CD14-positive monocyte (primary cell): ENCODE data around the gene TNFRSF13B. TPM values are rescaled to one million over a fixed set of nuclear protein-coding genes. Genes with fewer than 3 reads are reported as not detected.
A peak's percentile ranks its signal among the peaks of the same experiment; 100 is the strongest.

Experiments
- DNase-seq, 3 donors: peaks; one replicate each; pipeline ENCODE4 v3.0.0-alpha.2; 2011 to 2022
- H2AFZ ChIP-seq: 2 replicates; pipeline ENCODE4 v1.6.0; 2012; ENCODE audit warnings: mild to moderate bottlenecking, low read depth, low read length, inconsistent platforms; ENCODE audit not compliant: insufficient read depth, poor library complexity, severe bottlenecking
- H3K27ac ChIP-seq, 2 donors: 1 replicate in 1 of 2; 2 replicates in 1 of 2; pipeline ENCODE4 v1.5.1; 2012 to 2013; ENCODE audit warnings: low read length in 2 of 2, control low read depth in 1 of 2, inconsistent platforms in 1 of 2, low read depth in 1 of 2, mild to moderate bottlenecking in 1 of 2
- H3K27me3 ChIP-seq, 2 donors: one replicate each; pipeline versions ENCODE4 v1.6.0 to v1.6.1; 2011 to 2013; ENCODE audit warnings: low read length in 2 of 2; ENCODE audit not compliant: control insufficient read depth in 2 of 2, insufficient read depth in 2 of 2
- H3K36me3 ChIP-seq, 2 donors: replicated peaks in 1 of 2; 1 replicate in 1 of 2; 2 replicates in 1 of 2; pipeline versions ENCODE4 v1.5.1 to v1.6.1; 2012 to 2013; ENCODE audit warnings: low read length in 2 of 2, control low read depth in 1 of 2, inconsistent platforms in 1 of 2, mild to moderate bottlenecking in 1 of 2; ENCODE audit not compliant: insufficient read depth in 2 of 2, control insufficient read depth in 1 of 2
- H3K4me1 ChIP-seq, 2 donors: 1 replicate in 1 of 2; 2 replicates in 1 of 2; pipeline versions ENCODE4 v1.5.1 to v1.6.1; 2012 to 2013; ENCODE audit warnings: low read length in 2 of 2, control low read depth in 1 of 2, inconsistent platforms in 1 of 2, mild to moderate bottlenecking in 1 of 2, moderate library complexity in 1 of 2; ENCODE audit not compliant: insufficient read depth in 2 of 2, control insufficient read depth in 1 of 2
- H3K4me2 ChIP-seq: replicated peaks from 2 replicates; pipeline ENCODE3; 2012; ENCODE audit warnings: low read length, moderate library complexity, mild to moderate bottlenecking; ENCODE audit not compliant: poor library complexity, severe bottlenecking; ENCODE audit errors: extremely low read depth
- H3K4me3 ChIP-seq, 3 experiments: fragments of 200-600 bp in 1 of 3; sonication (generic) in 1 of 3; replicated peaks in 1 of 3; 1 replicate in 2 of 3; 2 replicates in 1 of 3; pipeline ENCODE4 v1.5.1; 2011 to 2013; ENCODE audit warnings: low read length in 3 of 3, mild to moderate bottlenecking in 3 of 3, control low read depth in 2 of 3, low read depth in 2 of 3, inconsistent platforms in 1 of 3, moderate library complexity in 1 of 3
- H3K79me2 ChIP-seq: 2 replicates; pipeline ENCODE4 v1.6.0; 2012; ENCODE audit warnings: mild to moderate bottlenecking, control low read depth, inconsistent platforms, low read length, moderate library complexity; ENCODE audit not compliant: insufficient read depth
- H3K9ac ChIP-seq: 2 replicates; pipeline ENCODE4 v1.6.0; 2017; ENCODE audit warnings: low read length, mild to moderate bottlenecking; ENCODE audit not compliant: insufficient read depth, poor library complexity, severe bottlenecking
- H3K9me3 ChIP-seq, 2 donors: replicated peaks in 1 of 2; 1 replicate in 1 of 2; 2 replicates in 1 of 2; pipeline versions ENCODE4 v1.5.1 to v1.6.1; 2012 to 2013; ENCODE audit warnings: low read length in 2 of 2, control low read depth in 1 of 2; ENCODE audit not compliant: control insufficient read depth in 1 of 2, insufficient read depth in 1 of 2
- H4K20me1 ChIP-seq: 2 replicates; pipeline ENCODE4 v1.6.0; 2012; ENCODE audit warnings: mild to moderate bottlenecking, low read length, control low read depth, moderate library complexity; ENCODE audit not compliant: insufficient read depth
- H3K27ac Mint-ChIP-seq, 7 donors: one replicate each; pipeline ENCODE4 v1.8.0; 2020; ENCODE audit warnings: mild to moderate bottlenecking in 7 of 7, mixed read lengths in 7 of 7, moderate library complexity in 6 of 7, inconsistent platforms in 2 of 7
- H3K27me3 Mint-ChIP-seq, 3 donors: one replicate each; pipeline ENCODE4 v1.8.0; 2021 to 2022; ENCODE audit warnings: low read depth in 3 of 3, mild to moderate bottlenecking in 3 of 3, mixed read lengths in 3 of 3, moderate library complexity in 3 of 3, inconsistent platforms in 1 of 3
- H3K36me3 Mint-ChIP-seq, 2 donors: one replicate each; pipeline ENCODE4 v1.8.0; 2020; ENCODE audit warnings: mixed read lengths in 2 of 2, inconsistent platforms in 1 of 2, mild to moderate bottlenecking in 1 of 2
- H3K4me1 Mint-ChIP-seq: one replicate; pipeline ENCODE4 v1.8.0; 2020; ENCODE audit warnings: mild to moderate bottlenecking, mixed read lengths
- H3K4me3 Mint-ChIP-seq, 2 donors: one replicate each; pipeline ENCODE4 v1.8.0; 2020; ENCODE audit warnings: mild to moderate bottlenecking in 2 of 2, mixed read lengths in 2 of 2, moderate library complexity in 1 of 2
- H3K9me3 Mint-ChIP-seq, 7 donors: one replicate each; pipeline ENCODE4 v1.8.0; 2020 to 2022; ENCODE audit warnings: mixed read lengths in 7 of 7, mild to moderate bottlenecking in 6 of 7, moderate library complexity in 6 of 7, inconsistent platforms in 2 of 7
- CTCF ChIP-seq: fragments of 200-600 bp; IDR thresholded peaks from one replicate; pipeline ENCODE4 v1.8.0; 2022; ENCODE audit warnings: antibody characterized with exemption, mild to moderate bottlenecking
- WGBS: methylation state at CpG from one replicate; pipeline ENCODE4 v1.1.5; 2013; ENCODE audit warnings: missing lambda C conversion rate; ENCODE audit not compliant: insufficient coverage; 5-methylcytosine and 5-hydroxymethylcytosine counted together
- intact Hi-C, 2 donors: fragments of 100-400 bp; cut with micrococcal nuclease; formaldehyde crosslinking; loops; one replicate each; pipeline versions ENCODE4 v1.15.0 to v1.15.1; 2023
- polyA plus RNA-seq, 3 donors: library from polyadenylated mRNA; depleted of rRNA in 1 of 3; unstranded in 2 of 3; stranded (reverse) in 1 of 3; fragments of 300-500 nt in 2 of 3; fragments of >200 nt in 1 of 3; fragmentation: Illumina TruSeq in 2 of 3; gene quantifications; 1 replicate in 2 of 3; 2 replicates in 1 of 3; pipeline ENCODE4 v1.2.3, GENCODE V29; 2012 to 2021

The TNFRSF13B gene
- polyA plus RNA-seq, 3 donors, result 0.21 to 0.47 TPM; not detected in 1

DNA sequence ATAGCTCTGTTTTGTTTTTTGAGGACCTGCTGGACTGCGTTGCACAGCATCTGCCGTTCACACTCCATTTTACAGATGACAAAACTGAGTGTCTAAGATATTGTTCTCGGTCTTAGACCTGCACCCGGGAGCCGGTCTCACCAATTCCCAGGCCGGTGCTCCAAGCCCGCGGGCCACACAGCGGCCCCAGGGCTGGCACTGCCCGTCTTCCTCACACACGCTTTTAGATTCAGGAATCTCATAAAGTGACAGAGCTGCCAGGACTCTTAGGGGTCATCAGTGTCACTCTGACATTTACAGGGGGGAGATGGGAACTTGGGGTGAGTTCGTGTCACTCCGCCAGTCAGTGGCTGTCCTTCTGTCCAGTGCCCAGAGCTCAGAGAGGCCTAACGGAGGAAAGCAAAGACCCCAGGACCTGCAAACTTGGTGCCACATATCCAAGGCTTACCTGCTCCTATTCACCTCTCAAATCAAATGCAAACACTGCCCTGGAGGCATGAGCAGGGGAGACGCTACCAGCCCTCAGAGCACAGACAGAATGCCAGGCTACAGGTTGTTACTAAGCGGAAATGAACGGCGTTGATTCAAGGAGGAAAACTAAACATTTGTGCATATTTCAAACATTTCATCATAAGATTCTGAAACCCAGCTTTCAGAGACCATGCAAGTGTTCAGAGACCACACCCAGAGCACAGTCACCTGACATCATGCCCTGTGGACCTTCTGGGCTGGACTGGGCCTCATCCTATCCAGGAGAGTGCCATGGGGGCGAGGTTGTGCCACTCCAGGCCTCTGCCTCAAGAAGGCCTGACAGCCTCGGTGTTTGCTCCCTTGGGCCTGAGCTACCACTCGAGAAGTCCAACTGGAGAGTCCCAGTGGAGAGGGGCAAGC, 29.5 kb downstream of the TNFRSF13B start:
- Mint-ChIP-seq H3K27ac (no peak overlapping the region), H3K36me3 (no peaks in the 10 kb centered on the region), H3K27me3 (peaks cover 2 to 15% (median 9%) of the 10 kb centered on the region in 3 donors), H3K9me3 (peaks cover 0 to 2% (median 0%) of the 10 kb centered on the region in 7 donors), H3K4me1 (no peaks in the 10 kb centered on the region), H3K4me3 (no peak overlapping the region)
- H3K27me3 ChIP-seq, result no peaks in the 10 kb centered on the region
- WGBS, result 98% methylated on average over 16 of the region's 21 CpGs
- no peaks in the 10 kb centered on the region for H3K36me3 ChIP-seq
- H3K4me3 ChIP-seq, result no peak overlapping the region
- no peak for TF ChIP-seq CTCF
- H2AFZ ChIP-seq, result no peak overlapping the region
- no peak for DNase-seq
- no peaks in the 10 kb centered on the region for H3K9me3 ChIP-seq
- no peak overlapping the region for H3K4me2 ChIP-seq
- intact Hi-C loops, result no loop called here
- no peaks in the 10 kb centered on the region for H3K4me1 ChIP-seq
- H3K79me2 ChIP-seq, result no peaks in the 10 kb centered on the region
- no peak overlapping the region for H3K27ac ChIP-seq
- no peaks in the 10 kb centered on the region for H4K20me1 ChIP-seq
- no peak overlapping the region for H3K9ac ChIP-seq

DNA sequence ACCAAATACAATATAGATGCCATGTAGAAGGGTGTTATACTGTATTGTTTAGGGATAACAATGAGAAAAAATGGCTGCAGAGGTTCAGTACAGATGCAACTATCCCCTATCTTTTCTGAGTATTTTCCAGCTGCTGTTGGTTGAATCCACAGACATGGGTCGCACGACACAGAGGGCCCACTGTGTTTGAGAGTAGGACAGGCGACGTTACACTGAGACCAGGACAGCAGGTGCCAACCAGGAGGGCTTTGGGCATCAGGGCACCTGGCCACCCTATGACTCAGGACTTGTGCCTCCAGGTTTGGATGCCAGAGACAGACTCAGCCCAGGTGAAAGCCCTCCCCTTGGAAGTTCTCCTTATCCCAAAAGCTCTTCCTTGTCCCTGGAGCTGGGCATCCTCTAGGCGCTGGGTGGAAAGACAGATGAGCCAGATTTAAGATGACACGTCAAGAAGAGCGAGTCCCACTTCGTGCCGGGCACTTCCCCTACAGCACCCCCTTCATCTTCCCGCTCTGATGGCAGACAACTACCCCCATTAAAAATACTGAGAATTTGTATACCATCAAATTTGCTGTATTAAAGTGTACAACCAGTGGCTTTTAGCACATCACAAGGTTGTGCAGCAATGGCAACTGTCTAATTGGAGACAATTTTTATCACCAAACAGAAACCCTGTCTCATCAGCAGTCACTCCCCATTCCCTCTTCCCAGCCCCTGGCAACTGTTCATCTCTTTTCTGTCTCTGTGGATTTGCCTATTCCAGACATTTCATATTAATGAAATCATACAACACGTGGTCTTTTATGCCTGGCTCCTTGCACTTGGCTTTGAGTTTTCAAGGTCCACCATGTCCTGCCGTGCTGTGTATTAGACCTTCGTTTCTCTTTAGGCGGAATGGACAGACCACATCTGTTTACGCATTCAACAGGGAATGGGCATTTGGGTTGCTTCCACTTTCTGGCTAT, 30.6 kb downstream of the TNFRSF13B start:
- Histone ChIP-seq H3K4me3 (no peak overlapping the region), H3K9me3 (no peaks in the 10 kb centered on the region), H3K4me1 (no peaks in the 10 kb centered on the region), H2AFZ (no peak overlapping the region), H4K20me1 (no peaks in the 10 kb centered on the region), H3K79me2 (no peaks in the 10 kb centered on the region), H3K27me3 (no peaks in the 10 kb centered on the region), H3K27ac (no peak overlapping the region), H3K4me2 (no peak overlapping the region), H3K9ac (no peak overlapping the region), H3K36me3 (no peaks in the 10 kb centered on the region)
- WGBS, result 95% methylated on average over 9 of the region's 15 CpGs
- no peak for TF ChIP-seq CTCF
- no peak overlapping the region for H3K27ac Mint-ChIP-seq
- H3K36me3 Mint-ChIP-seq, result no peaks in the 10 kb centered on the region
- intact Hi-C loops, result no loop called here
- H3K4me3 Mint-ChIP-seq, result no peak overlapping the region
- H3K27me3 Mint-ChIP-seq, result peaks cover 2 to 14% (median 14%) of the 10 kb centered on the region in 3 donors
- DNase-seq, result peak in 1 of 3 donors; percentile 2
- no peaks in the 10 kb centered on the region for H3K4me1 Mint-ChIP-seq
- peaks cover 0 to 2% (median 0%) of the 10 kb centered on the region in 7 donors for H3K9me3 Mint-ChIP-seq
